Measurements from ENCODE around the gene SQOR. TPM values are rescaled to one million over a fixed set of nuclear protein-coding genes. Genes with fewer than 3 reads are reported as not detected.

The SQOR gene
- total RNA-seq, 2 donors from 2014 or later, result 15.8 to 41.8 TPM

DNA sequence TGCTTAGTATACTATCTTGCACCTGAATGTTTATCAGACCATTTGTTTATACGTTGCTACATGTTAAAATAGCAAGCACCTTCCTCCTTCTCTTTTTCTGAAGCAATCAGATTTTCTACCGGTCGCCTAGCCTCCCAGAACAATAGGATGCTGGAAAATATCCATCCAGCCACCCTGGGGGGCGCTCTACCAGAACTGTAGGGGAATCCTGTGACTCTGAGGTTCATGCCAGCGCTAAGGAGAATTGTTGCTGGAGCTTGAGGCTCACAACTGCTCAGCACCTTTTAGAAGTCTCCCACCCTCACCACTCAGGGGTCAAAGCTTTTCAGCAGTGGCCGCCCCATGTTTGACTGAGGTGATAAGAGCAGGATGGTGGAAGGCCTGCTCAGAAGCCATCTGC, 27.5 kb downstream of the SQOR start:
- ATAC-seq (no peak), DNase-seq (no peak)
- H3K27ac ChIP-seq, result no peak overlapping the region
- peaks cover 7 to 8% of the 10 kb centered on the region in 2 donors for H3K36me3 ChIP-seq (replicated peaks in 1 of 2; ENCODE audit: insufficient read depth in 1 of 2, low read depth in 2 of 2)
- intact Hi-C loops (cut with DNase I), result no loop called here
- no peaks in the 10 kb centered on the region for H3K27me3 ChIP-seq
- WGBS, 2 donors, result 74 to 86% methylated on average over 6 of the region's 6 CpGs
- peaks cover 6% of the 10 kb centered on the region for H3K4me1 ChIP-seq
- no peaks in the 10 kb centered on the region for H3K9me3 ChIP-seq
- H3K4me3 ChIP-seq, result no peak overlapping the region
- no peak for TF ChIP-seq POLR2A (IDR thresholded peaks at IDR 0.05)
- TF ChIP-seq, protein P1, sequence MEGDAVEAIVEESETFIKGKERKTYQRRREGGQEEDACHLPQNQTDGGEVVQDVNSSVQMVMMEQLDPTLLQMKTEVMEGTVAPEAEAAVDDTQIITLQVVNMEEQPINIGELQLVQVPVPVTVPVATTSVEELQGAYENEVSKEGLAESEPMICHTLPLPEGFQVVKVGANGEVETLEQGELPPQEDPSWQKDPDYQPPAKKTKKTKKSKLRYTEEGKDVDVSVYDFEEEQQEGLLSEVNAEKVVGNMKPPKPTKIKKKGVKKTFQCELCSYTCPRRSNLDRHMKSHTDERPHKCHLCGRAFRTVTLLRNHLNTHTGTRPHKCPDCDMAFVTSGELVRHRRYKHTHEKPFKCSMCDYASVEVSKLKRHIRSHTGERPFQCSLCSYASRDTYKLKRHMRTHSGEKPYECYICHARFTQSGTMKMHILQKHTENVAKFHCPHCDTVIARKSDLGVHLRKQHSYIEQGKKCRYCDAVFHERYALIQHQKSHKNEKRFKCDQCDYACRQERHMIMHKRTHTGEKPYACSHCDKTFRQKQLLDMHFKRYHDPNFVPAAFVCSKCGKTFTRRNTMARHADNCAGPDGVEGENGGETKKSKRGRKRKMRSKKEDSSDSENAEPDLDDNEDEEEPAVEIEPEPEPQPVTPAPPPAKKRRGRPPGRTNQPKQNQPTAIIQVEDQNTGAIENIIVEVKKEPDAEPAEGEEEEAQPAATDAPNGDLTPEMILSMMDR (IDR thresholded peaks at IDR 0.05), result no peak

DNA sequence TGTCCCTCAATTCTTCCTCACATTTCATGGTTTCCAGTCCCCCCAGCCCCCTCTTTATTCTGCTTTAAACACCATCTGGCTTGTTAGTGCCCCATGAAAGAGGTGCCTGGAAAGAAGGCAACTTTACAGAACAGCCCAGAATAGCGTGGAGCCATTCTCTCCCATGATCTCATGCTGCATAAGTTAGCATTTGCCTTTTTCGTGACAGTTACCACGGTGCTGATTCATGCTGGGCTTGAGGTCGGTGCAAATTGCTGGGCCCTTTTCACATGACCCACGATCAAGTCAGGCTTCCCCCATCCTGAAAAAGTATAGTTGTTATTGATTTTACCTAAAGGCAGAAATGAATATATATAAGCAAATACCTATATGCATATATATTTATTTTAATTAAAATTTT, 29.6 kb downstream of the SQOR start:
- intact Hi-C loops (cut with DNase I), result no loop called here
- ATAC-seq, result no peak

DNA sequence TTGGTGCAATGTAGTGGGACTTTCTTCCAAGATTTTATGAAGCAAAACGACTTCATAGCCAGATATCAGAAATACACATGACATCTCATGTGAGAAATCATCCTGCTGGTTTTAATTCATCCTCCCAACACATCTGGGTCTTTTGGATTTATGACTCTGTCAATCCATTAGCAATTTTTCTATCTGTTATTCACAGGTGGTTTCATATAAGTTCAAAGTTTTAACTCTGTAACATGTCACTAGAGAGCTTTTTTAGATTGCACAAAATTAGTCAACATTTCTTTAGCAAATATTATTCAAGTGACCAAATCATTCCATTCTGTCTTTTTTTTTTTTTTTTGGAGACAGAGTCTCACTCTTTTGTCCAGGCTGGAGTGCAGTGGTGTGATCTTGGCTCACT, 30.4 kb downstream of the SQOR start:
- Histone ChIP-seq H3K9me3 (no peaks in the 10 kb centered on the region), H3K27ac (no peak overlapping the region), H3K4me3 (no peak overlapping the region), H3K27me3 (no peaks in the 10 kb centered on the region), H3K4me1 (peaks cover 4% of the 10 kb centered on the region), H3K36me3 (replicated peaks in 1 of 2; ENCODE audit: insufficient read depth in 1 of 2, low read depth in 2 of 2) (peaks cover 7 to 13% of the 10 kb centered on the region in 2 donors)
- intact Hi-C loops (cut with DNase I), result no loop called here
- no peak for ATAC-seq
- no peak for DNase-seq
- 29 to 63% methylated on average over 1 of the region's 1 CpG for WGBS, 2 donors
- TF ChIP-seq, protein P1 (IDR thresholded peaks at IDR 0.05), result no peak
- TF ChIP-seq POLR2A (IDR thresholded peaks at IDR 0.05), result no peak

More for the DNA sequence above, 29.6 kb downstream of the SQOR start:
- Histone ChIP-seq H3K36me3 (replicated peaks in 1 of 2; ENCODE audit: insufficient read depth in 1 of 2, low read depth in 2 of 2) (peaks cover 7 to 11% of the 10 kb centered on the region in 2 donors), H3K4me1 (peaks cover 4% of the 10 kb centered on the region), H3K9me3 (no peaks in the 10 kb centered on the region), H3K4me3 (no peak overlapping the region), H3K27ac (no peak overlapping the region), H3K27me3 (no peaks in the 10 kb centered on the region)
- 71 to 86% methylated on average over 5 of the region's 5 CpGs for WGBS, 2 donors
- TF ChIP-seq, protein P1 (IDR thresholded peaks at IDR 0.05), result no peak
- TF ChIP-seq POLR2A (IDR thresholded peaks at IDR 0.05), result no peak
- DNase-seq, result no peak

DNA sequence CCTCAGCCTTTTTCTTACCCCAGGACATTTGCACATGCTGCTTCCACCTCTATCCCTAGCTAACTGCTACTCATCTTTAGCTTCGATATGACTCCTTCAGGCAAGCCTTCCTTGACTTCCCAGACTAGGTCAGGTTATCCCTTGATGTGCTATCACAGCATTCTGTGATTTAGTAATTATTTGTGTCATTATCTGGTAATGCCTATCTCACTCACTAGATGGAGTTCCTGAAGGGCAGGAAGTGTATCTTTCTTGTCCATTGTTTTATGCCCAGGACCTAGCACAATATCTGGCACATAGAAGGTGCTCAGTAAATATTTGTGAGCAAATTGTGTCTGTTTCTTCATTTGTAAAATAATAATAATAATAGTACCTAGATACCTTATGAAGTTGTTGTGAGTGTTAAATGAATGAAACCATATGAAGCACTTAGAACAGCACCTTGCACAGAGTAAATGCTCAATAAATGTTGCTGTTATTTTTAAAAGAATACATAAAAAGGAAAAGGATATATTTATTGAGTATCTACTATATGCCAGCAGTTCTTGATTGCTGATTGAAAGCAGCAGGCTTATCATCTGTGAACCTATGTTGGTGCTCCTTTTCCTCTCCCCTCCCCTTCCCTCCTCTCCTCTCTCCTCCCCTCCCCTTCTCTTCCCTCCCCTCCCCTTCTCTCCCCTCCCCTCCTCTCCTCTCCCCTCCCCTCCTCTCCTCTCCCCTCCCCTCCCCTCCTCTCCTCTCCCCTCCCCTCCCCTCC, 31.5 kb downstream of the SQOR start:
- no peak overlapping the region for H3K27ac ChIP-seq
- ATAC-seq, result no peak
- no peaks in the 10 kb centered on the region for H3K27me3 ChIP-seq
- H3K4me1 ChIP-seq, result no peaks in the 10 kb centered on the region
- DNase-seq, result no peak
- H3K9me3 ChIP-seq, result no peaks in the 10 kb centered on the region
- peaks cover 7 to 13% of the 10 kb centered on the region in 2 donors for H3K36me3 ChIP-seq (replicated peaks in 1 of 2; ENCODE audit: insufficient read depth in 1 of 2, low read depth in 2 of 2)
- no peak for TF ChIP-seq POLR2A (IDR thresholded peaks at IDR 0.05)
- TF ChIP-seq, protein P1 (IDR thresholded peaks at IDR 0.05), result no peak
- WGBS, 2 donors, result 95 to 100% methylated on average over 1 of the region's 1 CpG
- intact Hi-C loops (cut with DNase I), result no loop called here
- H3K4me3 ChIP-seq, result no peak overlapping the region

DNA sequence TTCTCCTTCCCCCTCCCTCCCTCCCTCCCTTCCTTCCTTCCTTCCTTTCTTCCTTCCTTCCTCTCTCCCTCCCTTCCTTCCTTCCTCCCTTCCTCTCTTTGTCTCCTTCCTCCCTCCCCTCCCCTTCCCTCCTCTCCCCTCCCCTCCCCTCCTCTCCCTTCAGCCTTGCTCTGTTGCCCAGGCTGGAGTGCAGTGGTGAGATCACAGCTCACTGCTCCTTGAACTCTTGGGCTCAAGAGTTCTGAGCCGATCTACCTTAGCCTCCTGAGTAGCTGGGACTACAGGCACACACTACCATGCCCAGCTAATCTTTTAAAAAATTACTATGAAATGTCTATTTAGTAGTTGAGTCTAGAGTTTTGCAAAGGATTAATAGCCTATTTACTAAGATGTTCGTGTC, 32.2 kb downstream of the SQOR start:
- H3K4me1 ChIP-seq, result no peaks in the 10 kb centered on the region
- H3K4me3 ChIP-seq, result no peak overlapping the region
- H3K9me3 ChIP-seq, result no peaks in the 10 kb centered on the region
- ATAC-seq (no peak), DNase-seq (no peak)
- H3K27me3 ChIP-seq, result no peaks in the 10 kb centered on the region
- peaks cover 7 to 10% of the 10 kb centered on the region in 2 donors for H3K36me3 ChIP-seq (replicated peaks in 1 of 2; ENCODE audit: insufficient read depth in 1 of 2, low read depth in 2 of 2)
- no peak for TF ChIP-seq POLR2A (IDR thresholded peaks at IDR 0.05)
- TF ChIP-seq, protein P1 (IDR thresholded peaks at IDR 0.05), result no peak
- 73 to 88% methylated on average over 2 of the region's 2 CpGs for WGBS, 2 donors
- H3K27ac ChIP-seq, result no peak overlapping the region
- intact Hi-C loops (cut with DNase I), result no loop called here

All from body of pancreas (tissue), 4 donors.